ENCODE results near the gene C16orf82.

The C16orf82 gene

DNA sequence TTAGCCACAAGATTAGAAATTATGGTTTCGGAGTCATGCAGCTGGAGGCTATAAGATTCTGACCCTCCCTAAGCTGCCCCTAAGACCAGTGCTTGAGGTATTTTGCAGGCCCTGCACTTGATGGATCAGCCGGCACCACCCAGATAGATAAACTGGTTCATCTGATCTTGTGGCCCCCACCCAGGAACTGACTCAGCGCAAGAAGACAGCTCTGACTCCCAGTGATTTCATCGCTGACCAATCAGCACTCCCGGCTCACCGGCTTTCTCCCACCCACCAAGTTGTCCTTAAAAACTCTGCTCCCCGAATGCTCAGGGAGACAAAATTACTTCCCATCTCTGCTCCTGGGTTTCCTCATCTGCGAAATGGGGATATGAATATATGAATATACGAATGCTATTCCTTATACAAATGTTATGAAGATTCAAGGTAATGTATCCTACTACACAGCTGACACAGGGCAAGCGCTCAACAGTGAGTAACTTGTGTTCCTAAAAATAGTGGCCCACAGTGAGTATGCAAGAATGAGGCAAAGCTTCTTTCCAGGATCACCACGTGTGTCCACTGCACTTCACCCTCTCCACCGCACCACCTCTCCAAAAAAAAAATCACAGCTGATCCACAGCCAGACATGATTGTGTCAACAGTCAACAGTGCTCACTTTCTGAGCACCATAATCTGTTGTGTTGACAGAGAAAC lies 33.3 kb upstream of the C16orf82 start:
- H3K4me3 ChIP-seq (ENCODE audit: low read length) = no peak overlapping the region
- no peak for DNase-seq (ENCODE audit: low read depth)
- no peak for TF ChIP-seq CTCF (conservative IDR thresholded peaks at IDR 0.05; ENCODE audit: low read depth, low read length)

DNA sequence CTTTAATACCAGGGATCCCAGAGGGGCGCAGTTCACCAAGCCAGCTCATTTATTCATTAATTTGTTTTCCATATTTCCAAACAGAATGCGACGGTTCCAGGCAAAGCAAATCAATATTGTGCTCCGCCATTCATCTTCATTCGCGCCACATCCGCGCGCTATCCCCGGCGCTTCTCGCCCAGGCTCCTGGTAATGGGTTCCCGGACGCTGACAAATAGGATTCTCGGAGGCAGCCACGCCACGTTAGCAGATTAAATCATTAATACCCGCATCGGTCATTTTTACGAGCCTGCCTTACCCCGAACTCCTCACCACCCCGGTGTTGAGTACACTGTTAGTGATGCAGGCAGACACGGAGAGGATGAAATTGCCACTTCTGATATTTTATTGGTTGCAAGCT lies 26.0 kb upstream of the C16orf82 start:
- DNase-seq (ENCODE audit: low read depth) = no peak

GRCh38 chr16:27046958-27047518 lies 19.7 kb upstream of the C16orf82 start:
- no peak for DNase-seq (ENCODE audit: low read depth)
- no peak overlapping the region for H3K4me3 ChIP-seq (ENCODE audit: low read length)
- no peak for TF ChIP-seq CTCF (conservative IDR thresholded peaks at IDR 0.05; ENCODE audit: low read depth, low read length)

More for the DNA sequence above, 26.0 kb upstream of the C16orf82 start:
- no peak for TF ChIP-seq CTCF (conservative IDR thresholded peaks at IDR 0.05; ENCODE audit: low read depth, low read length)
- no peak overlapping the region for H3K4me3 ChIP-seq (ENCODE audit: low read length)

- no peak for TF ChIP-seq CTCF (conservative IDR thresholded peaks at IDR 0.05; ENCODE audit: low read depth, low read length)
These were observed 18.4 kb upstream of the C16orf82 start for GRCh38 chr16:27048316-27048715.

DNA sequence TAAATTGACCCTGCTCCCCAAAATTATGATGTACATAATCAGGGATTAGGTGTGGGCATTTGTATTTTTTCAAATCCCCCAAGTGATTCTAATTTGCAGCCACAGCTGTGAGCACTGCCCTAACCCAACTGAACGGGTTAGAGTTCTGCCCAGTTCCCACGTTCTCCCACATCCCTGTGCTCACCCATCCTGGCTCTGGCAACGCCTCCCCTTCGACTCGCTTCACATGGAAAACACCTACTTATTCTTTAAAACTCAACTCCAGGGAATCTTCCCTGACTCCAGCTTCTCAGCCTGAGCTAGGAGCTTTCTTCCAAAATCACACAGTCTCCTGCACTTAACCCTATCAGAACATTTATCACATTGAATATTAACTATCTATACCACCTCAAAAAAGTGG lies 17.6 kb upstream of the C16orf82 start:
- no peak for DNase-seq (ENCODE audit: low read depth)
- TF ChIP-seq CTCF (conservative IDR thresholded peaks at IDR 0.05; ENCODE audit: low read depth, low read length) = no peak
- H3K4me3 ChIP-seq (ENCODE audit: low read length) = no peak overlapping the region

More at GRCh38 chr16:27048316-27048715, 18.4 kb upstream of the C16orf82 start:
- no peak for DNase-seq (ENCODE audit: low read depth)
- H3K4me3 ChIP-seq (ENCODE audit: low read length) = no peak overlapping the region

- H3K4me3 ChIP-seq (ENCODE audit: low read length) = no peak overlapping the region
- TF ChIP-seq CTCF (conservative IDR thresholded peaks at IDR 0.05; ENCODE audit: low read depth, low read length) = no peak
- no peak for DNase-seq (ENCODE audit: low read depth)
These were observed 14.7 kb upstream of the C16orf82 start for GRCh38 chr16:27052007-27052406.

DNA sequence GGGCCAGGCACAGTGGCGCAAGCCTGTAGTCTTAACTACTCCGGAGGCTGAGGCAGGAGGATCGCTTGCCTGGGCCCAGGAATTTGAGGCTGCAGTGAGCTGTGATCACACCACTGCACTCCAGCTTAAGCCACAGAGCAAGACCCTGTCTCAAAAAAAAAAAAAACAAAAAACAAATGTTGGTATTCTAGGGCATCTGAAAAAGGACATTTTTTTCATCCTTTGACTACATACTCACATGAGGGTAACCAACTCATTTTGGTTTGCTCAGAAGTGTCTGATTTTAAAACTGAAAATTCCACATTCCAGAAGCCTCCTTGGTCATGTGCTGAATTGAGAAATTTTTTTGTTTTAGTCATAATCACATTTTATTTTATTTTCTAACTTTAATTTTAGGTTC lies 12.7 kb upstream of the C16orf82 start:
- no peak for TF ChIP-seq CTCF (conservative IDR thresholded peaks at IDR 0.05; ENCODE audit: low read depth, low read length)
- no peak overlapping the region for H3K4me3 ChIP-seq (ENCODE audit: low read length)
- DNase-seq (ENCODE audit: low read depth) = no peak
